ENCODE measurements around the gene CYSRT1.

Gene CYSRT1

DNA sequence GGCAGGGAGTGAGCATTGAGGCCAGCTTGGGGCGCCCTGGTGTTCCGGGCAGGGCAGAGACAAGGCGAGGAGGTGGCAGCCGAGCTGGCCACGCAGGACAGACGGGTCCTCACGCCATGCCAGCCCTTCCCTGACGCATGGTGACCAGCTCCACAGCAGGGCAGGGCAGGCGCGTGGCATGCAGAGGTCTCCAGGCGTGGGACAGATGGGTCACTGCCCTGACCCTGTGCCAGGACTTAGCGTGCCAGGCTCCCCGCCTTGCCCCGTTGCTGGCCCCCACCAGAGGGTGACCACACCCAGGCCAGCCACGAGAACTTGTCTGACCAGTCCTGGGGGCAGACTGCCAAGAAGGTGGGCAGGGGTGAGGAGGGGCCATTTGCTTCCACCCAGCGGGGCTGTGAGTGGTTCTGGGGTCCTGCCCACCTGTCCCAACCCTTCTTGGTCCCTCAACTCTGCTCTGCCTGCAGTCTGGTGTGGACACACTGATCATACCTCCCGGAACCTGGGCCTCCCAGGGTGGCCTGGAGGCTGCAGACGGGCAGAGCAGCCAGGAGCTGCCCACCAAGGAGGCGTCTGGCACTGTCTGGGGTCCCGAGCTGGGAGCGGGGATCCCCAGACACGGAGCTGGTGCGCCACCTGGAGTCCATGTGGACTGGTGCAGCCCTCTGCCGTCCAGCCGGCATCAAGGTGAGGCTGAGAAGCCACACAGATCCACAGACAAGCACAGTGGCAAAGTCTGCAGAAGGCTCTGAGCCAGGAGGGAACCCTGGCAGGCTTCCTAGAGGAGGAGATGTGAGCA lies 2.3 kb downstream of the CYSRT1 start, which contains the start of gene RNF224:
RNF224 (plus strand) TSS at position 449 of the 799 bp plus-strand sequence. CDS start 834 bp downstream, outside the sequence.
- DNase-seq, result peak; percentile 73 to 87 (median 80)

DNA sequence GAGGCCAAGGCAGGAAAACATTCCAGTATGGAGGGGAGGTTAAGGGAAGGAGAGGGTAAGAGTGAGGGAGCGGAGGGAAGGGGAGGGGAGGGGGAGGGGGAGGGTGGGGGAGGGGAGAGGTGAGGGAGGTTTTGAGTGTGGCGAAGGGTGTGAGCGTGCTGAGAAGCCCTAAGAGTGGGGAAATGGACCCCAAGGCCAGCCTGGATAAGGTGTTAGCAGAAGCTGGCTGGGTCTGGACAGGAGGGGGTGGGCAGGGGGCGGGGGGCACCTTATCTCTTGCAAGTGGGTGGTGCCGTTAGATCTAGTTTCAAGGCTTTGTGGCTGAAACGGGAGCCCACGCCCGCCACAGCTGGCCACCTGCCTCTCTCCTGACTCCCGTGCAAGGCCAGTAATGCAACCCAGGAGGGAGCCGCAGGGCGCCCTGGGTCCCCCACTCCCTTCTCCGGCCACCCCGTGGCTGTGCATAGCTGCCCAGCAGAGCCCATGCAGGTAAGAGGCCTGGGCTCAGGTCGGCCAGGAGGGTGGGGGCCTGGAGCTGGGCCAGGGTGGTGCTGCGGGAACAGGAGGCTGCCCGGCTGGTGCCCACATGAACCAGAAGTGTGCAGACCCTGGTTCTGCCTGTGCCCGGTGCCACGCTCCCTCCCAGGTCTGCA lies 3.0 kb downstream of the CYSRT1 start:
- no peak for DNase-seq

DNA sequence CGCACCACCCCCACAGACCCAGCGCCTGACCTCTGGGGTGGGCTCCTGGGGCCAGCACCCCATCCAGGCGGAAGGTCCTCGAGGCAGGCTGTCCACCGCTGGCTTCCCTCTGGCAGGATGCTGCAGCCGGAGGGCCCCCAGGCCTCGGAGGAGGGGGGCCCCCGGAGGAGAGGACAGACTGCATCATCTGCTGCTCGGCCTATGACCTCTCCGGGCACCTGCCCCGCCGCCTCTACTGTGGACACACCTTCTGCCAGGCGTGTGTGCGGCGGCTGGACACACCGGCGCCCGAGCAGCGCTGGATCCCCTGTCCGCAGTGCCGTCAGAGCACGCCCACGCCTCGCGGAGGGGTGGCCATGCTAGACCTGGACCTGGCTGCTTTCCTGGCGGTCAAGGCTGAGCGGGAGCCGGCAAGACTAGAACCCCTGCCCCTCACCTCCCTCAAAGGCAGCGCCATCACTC lies 3.6 kb downstream of the CYSRT1 start:
- DNase-seq, result no peak

GRCh38 chr9:137228968-137229896 lies 4.3 kb downstream of the CYSRT1 start:
- DNase-seq, result no peak

- no peak for DNase-seq
These were observed 5.1 kb downstream of the CYSRT1 start for GRCh38 chr9:137229903-137230704.

GRCh38 chr9:137230705-137231371 lies 5.9 kb downstream of the CYSRT1 start, which contains the start of gene SLC34A3:
SLC34A3 (plus strand) TSS chr9:137230901; CDS start chr9:137231703, 802 bp downstream.
- DNase-seq, result no peak

GRCh38 chr9:137231372-137232039 lies 6.5 kb downstream of the CYSRT1 start:
- DNase-seq, result no peak

GRCh38 chr9:137232101-137232500 lies 7.1 kb downstream of the CYSRT1 start:
- no peak for DNase-seq

DNA sequence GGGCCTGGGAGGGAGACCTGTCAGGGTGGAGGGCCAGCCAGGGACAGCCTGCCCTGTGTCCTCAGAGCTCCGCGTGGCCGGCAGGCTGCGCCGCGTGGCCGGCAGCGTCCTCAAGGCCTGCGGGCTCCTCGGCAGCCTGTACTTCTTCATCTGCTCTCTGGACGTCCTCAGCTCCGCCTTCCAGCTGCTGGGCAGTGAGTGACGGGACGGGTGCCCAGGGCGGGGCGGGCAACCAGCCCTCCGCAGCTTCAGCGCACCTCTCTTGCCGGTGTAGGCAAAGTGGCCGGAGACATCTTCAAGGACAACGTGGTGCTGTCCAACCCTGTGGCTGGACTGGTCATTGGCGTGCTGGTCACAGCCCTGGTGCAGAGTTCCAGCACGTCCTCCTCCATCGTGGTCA lies 7.5 kb downstream of the CYSRT1 start:
- no peak for DNase-seq

GRCh38 chr9:137233143-137233980 lies 8.4 kb downstream of the CYSRT1 start:
- no peak for DNase-seq

DNA sequence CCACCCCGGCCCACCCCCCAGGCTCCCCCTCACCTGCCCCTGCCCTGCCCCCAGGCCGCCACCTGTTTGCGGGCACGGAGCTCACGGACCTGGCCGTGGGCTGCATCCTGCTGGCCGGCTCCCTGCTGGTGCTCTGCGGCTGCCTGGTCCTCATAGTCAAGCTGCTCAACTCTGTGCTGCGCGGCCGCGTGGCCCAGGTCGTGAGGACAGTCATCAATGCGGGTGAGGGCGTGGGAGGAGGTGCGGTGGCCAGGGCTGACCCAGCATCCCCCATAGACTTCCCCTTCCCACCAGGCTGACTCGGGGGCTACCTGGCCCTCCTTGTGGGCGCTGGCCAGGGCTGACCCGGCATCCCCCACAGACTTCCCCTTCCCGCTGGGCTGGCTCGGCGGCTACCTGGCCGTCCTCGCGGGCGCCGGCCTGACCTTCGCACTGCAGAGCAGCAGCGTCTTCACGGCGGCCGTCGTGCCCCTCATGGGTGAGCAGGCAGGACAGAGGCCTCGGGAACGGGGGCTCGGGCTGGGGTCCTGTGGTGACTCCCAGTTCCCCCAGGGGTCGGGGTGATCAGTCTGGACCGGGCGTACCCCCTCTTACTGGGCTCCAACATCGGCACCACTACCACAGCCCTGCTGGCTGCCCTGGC lies 9.2 kb downstream of the CYSRT1 start:
- DNase-seq, result no peak

DNA sequence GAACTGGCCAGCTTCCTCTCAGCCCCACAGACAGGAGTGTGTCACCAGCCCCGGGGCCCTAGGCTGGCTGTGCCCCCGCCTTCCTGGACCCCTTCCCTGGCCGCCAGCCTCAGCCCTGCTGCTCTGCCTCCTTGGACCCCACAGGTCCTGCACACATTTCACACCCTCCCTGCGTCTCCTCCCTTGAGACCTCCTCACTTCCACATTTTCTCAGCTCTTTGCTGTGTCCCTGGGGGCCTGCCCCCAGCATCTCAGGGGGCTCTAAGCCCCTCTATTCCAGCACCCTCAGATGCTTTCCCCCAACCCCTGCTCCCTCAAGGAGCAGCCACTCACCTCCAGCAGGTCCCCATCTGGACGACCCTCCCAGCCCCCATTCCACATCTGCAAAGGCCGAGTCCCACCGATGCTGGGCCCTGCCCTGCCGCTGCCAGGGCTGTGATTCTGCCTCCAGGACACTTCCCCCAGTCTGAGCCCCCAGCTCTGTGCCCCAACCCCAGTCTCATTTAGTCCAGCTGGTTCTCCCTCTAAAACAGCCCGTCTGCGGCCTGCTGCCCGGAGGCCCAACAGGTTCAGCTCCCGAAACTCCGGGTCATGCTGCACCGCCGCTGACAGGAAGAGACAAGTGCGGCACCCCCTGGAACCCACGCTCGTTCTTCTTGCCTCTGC lies 9.9 kb downstream of the CYSRT1 start:
- no peak for DNase-seq

DNA sequence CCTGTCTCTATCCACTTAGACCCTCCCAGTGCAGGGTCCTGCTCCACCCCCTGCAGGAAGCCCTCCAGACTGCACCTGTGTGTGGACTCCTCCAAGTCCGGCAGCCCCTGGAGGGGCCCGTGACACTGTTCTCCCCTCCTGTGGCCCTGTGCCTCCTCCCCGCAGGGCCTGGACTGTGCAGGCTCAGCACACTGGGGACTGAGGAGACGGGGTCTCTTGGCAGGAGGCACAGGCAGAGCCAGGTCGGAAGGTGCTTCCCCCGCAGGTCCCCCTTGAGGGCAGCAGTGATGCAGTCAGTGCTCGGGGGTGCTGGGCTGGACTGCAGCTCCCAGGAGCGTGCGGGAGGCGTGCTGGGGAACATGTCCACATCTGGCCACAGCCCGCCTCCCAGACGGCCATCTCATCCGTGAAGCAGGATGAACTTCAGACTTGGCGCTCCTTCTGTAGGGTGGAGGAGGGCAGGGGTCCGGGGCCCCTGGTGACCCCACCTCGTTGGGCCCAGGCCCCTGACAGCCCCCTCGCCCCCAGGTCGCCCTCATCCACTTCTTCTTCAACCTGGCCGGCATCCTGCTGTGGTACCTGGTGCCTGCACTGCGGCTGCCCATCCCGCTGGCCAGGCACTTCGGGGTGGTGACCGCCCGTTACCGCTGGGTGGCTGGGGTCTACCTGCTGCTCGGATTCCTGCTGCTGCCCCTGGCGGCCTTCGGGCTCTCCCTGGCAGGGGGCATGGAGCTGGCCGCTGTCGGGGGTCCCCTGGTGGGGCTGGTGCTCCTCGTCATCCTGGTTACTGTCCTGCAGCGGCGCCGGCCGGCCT lies 10.7 kb downstream of the CYSRT1 start:
- no peak for DNase-seq

DNA sequence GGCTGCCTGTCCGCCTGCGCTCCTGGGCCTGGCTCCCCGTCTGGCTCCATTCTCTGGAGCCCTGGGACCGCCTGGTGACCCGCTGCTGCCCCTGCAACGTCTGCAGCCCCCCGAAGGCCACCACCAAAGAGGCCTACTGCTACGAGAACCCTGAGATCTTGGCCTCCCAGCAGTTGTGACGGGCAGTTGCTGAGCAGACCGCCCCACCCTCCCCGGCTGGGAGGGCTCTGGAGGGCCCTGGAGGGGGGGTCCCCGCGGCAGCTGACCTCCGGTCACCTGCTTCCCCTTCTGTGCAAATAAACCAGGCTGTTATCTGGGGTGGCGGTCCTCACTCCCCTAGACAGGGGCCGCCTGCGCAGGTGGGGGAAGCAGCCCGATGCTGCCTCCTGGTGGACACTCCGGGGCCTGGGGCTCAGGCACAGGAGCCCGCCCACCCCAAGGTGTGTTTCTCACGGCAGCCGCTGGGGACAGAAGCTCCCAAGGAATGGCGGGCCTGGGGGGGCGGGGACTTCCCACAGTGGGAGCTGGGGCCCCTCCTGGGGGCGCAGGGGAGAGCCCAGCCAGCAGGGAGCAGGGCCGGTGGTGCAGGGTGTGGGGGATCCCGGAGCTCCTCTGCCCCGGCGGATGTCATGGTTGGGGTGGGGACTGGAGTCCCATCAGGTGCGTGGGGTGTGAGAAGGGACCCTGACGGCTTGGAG lies 11.4 kb downstream of the CYSRT1 start:
- peak; percentile 89 to 94 (median 90) for DNase-seq

DNA sequence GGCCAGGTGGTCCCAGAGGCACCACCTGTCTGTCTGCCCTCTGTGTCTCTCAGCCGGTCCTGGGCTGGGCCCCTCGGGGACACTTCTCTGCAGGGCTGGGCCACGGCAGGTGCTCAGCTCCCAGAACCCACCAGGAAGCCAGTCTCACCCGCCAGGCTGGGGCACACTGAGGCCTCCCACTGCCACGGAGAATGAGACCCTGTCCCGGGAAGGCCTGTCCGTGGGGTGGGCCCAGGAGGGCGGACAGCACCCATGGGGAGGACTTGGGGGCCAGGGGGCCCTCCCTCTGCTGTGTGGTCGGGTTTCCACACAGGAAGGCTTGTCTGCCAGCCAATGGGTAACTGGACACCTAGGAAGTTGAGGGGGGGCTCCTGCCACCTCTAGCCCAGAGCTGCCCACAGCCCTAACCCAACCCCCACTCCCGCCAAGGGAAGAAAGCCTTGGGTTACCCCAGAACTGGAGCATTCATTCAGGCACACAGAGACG lies 12.0 kb downstream of the CYSRT1 start:
- DNase-seq, result no peak

GRCh38 chr9:137237759-137238726 lies 13.1 kb downstream of the CYSRT1 start:
- no peak for DNase-seq

Measured in suppressor macrophage (primary cell).